ENCODE results near the gene ERCC8. TPM values are rescaled to one million over a fixed set of nuclear protein-coding genes. Genes with fewer than 3 reads are reported as not detected.

ERCC8 gene
- polyA plus RNA-seq, 12 donors, result 7.8 to 18.6 (median 15.8) TPM; not detected in 1

DNA sequence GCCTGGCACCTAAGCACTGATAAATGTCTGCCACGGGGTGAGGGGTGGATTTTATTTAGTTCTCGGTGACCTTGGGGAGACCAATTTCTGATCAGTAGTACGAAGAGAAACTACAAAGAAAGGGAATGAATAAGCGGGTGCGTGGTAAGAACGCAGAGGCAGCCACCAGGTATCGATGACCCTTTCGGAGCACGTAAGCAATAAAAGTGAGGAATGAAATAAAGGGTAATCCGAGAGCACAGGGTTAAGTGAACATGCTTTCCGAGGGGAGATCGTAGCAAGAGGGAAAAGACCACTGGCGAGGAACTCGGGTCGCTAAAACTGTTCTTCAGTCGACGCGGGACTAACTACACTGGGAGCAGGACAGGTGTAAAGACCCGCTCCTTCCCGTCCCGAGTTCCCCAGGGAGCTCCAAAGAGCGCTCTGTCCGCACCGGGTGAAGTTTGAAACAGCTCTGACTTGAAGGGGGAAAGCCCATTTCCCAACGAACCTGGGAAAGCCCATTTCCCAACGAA, 101.9 kb downstream of the ERCC8 start:
- no peak for DNase-seq

DNA sequence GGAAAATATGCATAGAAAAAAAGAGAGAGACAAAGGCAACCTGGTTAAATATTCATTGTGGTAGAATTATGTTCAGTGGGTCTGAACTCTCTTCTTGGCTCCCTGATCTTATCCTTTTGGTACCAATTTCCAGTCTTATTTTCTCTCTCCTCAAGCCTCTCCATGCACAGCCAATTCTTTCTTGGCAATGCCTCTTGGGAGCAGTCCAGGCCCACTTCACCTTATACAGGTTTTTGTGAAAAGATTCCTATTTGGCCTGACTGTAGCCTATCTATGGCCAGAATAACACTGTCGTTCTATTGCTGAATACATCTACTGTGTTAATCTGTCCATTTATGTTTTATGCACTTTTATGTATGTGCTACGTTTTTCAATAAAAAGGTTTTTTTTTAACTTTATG, 103.5 kb downstream of the ERCC8 start:
- no peak for DNase-seq

- DNase-seq, result no peak
Measured at GRCh38 chr5:60836131-60836530, 108.7 kb downstream of the ERCC8 start.

GRCh38 chr5:60835554-60835953, 109.3 kb downstream of the ERCC8 start:
- DNase-seq, result no peak

- DNase-seq, result no peak
Measured at GRCh38 chr5:60833520-60833919, 111.3 kb downstream of the ERCC8 start.

DNA sequence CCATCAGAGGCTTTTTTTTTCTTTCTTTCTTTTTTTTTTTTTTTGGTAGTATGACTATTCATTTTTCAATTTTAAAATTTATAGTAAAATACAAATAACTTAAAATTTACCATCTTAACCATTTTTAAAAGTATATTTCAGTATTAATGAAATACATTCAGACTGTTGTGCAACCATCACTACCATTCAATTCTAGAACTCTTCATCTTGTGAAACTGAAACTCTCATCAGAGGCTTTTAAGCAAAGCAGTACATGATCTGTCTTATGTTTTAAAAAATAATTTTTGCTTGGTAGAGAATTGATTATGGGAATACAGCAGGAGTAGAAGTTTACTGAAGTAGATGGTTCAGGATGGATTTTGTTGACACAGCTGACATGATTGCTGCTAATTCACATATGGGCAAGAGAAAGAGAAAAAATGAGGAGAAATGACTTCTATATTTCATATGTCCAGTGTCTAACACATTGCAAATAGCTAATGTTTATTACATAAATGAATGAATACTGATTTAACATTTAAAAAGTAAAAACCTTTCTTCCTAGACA, 114.2 kb downstream of the ERCC8 start:
- no peak for DNase-seq

- no peak for DNase-seq
Measured at GRCh38 chr5:60829490-60830266, 115.2 kb downstream of the ERCC8 start.

GRCh38 chr5:60827201-60827600, 117.7 kb downstream of the ERCC8 start:
- DNase-seq, result no peak

- no peak for DNase-seq
Measured at GRCh38 chr5:60826653-60827052, 118.2 kb downstream of the ERCC8 start.

Other genes with a start within 250 kb of the ERCC8 start
- gene DEPDC1B, start 244.9 kb downstream of the ERCC8 start, polyA plus RNA-seq (ENCODE audit: insufficient read length in 12 of 12), result 10 to 100 TPM in 1 of 12 donors, 1 to 10 TPM in 10, not detected in 1; 2.8 to 14.0 (median 5.2) TPM
- gene ELOVL7, start 100.8 kb downstream of the ERCC8 start, polyA plus RNA-seq (ENCODE audit: insufficient read length in 12 of 12), result 1 to 10 TPM in 1 of 12 donors, under 1 TPM in 9, not detected in 2; 0.12 to 1.6 (median 0.28) TPM
- 10 to 100 TPM in 11 of 12 donors, not detected in 1; 22.1 to 72.3 (median 30.6) TPM for gene NDUFAF2, start 135 bp upstream of the ERCC8 start, polyA plus RNA-seq (ENCODE audit: insufficient read length in 12 of 12)
- 10 to 100 TPM in 11 of 12 donors, not detected in 1; 31.4 to 59.3 (median 37.6) TPM for gene SMIM15, start 217.4 kb upstream of the ERCC8 start, polyA plus RNA-seq (ENCODE audit: insufficient read length in 12 of 12)